ENCODE results near the gene SFTPD.

GRCh38 chr10:79943871-79944270 is 5.0 kb downstream of the SFTPD start:
- TF ChIP-seq CTCF (IDR thresholded peaks at IDR 0.05) (no peak), POLR2A (IDR thresholded peaks at IDR 0.05) (no peak), POLR2AphosphoS5 (IDR thresholded peaks at IDR 0.05) (no peak)
